ENCODE results near the gene PRF1.
A peak's percentile ranks its signal among the peaks of the same experiment; 100 is the strongest.
"Not testable (repeated sequence)": the region's sequence is repeated elsewhere in the genome, so short reads cannot be mapped to it uniquely, and the experiment has no call there.

The PRF1 gene

DNA sequence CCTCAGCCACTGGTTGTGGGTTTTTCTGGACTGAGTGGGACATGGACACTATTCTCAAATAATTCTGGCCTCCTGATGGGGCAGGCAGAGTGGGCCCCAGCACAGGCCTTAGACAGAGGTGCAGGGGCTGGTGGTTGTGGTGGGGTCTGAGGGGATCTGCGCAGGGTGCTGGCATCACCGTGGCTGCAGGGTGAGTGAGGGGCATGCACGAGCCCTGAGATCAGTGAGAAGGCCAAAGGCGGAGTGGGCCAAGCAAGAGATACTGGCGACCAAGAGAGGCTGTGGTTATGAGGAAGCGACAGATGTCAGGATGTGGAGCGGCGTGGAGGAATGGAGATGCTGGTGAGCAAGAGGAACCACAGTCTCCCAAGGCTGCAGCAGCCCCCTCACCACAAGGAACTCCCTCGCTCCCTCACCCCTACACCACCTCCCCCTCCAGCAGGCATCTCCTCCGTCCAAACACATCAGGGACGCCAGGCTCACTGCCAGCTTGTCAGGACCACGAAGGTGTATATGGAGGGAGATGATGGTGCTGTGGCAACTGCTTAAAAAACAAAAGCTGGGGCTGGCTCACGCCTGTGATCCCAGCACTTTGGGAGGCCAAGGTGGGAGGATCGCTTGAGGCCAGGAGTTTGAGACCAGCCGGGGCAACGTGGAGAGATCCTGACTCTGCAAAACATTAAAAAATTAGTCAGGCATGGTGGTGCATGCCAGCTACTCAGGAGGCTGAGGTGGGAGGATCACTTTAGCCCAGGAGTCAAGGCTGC, 9.6 kb downstream of the PRF1 start:
- no peak for DNase-seq

DNA sequence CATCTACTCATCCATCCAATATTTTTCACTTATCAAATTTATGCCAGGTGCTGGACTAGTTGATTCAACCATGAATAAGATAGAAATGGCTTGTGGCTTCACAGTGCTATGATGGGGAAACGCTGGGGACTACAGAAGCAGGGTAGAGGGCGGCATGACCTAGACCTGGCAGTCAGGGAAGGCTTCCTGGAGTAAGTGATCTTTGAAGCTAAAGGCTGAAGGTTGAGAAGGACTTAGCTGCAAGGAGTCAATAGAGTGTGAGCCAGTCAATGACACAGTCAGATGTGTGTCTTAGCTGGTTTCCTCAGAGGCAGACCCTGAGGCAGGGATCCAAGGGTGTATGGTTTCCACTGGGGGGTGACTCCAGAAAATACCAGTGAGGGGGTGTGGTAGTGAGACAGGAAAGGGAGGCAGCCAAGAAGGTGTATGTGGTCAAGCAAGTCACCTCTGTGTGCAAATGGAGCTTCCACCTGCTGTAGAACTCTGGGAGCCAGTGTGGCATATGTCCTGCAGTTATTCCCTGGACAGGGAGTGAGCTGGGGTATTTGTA, 10.3 kb downstream of the PRF1 start:
- DNase-seq: no peak

DNA sequence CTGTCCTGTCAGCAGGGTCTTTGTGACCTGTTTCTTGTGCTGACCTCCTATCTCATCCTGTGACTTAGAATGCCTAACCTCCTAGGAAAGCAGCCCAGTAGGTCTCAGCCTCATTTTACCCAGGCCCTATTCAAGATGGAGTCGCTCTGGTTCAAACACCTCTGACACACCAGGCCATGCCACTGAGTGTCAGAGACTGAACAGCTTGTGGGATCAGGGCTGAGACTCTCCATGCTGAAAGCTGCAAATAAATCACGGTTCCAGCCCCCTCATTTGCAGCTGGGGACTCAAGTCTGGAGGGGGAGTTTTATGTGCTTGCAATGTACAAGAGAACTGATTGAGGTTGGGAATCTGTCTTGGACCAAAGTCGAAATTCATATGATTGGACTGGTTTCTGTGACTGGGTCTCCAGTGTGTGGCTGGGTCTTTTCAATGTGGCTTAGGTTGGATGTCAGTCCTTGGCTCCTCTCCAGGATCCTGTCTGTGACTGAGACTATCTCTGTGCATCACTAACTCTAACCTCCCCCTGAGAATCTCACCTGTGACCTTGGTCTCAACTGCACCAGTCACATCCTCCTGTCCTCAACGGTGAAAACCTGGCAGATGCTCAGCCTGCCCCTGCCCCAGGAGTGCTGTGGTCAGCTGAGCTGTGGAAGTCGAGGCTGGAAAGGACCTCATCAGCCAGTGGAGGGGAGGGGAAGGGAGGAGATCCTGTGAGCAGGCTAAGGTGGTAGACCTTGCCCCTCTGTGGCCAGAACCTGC, 11.7 kb downstream of the PRF1 start:
- DNase-seq: no peak

DNA sequence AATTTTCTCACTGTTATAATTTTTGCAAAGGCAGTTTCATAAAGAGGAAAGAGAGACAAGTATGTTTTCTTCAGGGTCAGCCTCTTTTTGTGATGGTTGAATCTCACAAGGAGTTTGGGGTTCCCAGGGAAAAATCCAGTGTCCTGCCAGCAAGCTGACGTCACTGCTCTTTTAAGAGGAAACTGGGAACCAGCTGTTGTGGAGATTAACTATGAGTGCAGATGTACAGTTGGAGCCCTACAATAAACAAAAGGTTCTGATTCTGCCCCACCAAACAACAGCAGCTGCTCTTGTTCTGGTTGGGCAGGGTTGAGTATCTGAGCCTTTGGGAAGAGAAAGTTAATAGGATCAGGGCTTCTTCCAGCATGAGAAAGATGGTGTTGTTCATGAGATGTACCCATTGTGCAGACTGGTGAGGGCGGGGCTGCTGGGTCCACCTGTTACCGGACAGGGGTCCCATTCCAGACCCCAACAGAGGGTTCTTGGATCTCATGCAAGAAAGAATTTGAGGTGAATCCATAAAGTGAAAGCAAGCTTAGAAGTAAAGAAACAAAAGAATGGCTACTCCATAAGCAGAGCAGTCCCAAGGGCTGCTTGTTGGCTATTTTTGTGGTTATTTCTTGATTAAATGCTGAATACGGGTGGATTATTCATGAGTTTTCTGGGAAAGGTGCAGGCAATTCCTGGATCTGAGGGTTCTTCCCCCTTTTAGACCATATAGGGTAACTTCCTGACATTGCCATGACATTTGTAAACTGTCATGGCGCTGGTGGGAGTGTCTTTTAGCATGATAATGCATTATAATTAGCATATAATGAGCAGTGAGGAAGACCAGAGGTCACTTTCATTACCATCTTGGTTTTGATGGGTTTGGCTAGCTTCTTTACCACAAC, 12.5 kb downstream of the PRF1 start:
- DNase-seq: no peak

DNA sequence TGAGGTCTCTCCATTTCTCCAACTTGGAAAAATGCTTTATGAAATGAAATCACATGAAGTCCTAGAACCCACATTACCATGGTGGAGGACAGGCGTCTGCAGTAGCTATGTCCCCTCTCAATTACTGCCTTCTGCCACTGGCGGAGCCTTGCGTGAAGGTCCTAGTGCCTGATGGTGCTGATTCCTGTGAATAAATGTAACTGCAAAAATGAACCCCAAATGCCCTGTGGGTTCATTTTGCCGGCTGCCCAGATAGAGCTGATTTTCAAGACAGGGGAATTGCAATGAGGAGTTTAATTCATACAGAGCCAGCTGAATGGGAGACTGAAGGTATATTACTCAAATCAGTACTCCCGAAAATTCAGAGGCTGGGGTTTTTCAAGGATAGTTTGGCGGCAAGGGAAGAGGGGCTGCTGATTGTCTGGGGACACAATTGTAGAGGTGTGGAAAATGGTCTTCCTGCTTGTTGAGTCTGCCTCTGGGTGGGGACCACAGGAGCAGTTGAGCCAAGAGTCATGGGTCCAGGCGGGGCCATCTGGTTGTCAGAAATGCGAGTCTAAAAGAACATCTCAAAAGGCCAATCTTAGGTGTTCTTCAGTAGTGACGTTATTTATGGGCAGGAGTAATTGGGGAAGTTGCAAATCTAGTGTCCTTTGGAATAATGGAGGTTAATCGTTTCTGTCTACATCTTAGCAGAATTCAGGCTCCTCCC, 13.5 kb downstream of the PRF1 start:
- DNase-seq: no peak

DNA sequence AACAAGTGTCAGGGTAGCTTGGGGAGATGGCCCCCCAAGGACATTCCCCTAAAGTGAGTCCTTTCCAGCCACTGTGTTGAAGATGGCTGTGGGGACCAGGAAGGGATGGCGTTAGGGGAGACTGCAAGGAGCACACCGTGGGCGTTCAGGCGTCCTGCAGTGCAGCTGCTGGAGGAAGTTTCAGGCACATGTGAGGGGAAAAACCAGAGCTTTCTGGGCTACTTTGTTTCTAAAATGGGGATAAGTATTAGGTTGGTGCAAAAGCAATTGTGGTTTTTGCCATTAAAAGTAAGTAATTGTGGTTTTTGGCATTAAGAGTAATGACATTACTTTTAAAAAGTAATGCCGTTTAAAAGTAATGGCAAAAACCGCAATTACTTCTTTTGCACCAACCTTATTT, 14.3 kb downstream of the PRF1 start:
- DNase-seq: no peak

DNA sequence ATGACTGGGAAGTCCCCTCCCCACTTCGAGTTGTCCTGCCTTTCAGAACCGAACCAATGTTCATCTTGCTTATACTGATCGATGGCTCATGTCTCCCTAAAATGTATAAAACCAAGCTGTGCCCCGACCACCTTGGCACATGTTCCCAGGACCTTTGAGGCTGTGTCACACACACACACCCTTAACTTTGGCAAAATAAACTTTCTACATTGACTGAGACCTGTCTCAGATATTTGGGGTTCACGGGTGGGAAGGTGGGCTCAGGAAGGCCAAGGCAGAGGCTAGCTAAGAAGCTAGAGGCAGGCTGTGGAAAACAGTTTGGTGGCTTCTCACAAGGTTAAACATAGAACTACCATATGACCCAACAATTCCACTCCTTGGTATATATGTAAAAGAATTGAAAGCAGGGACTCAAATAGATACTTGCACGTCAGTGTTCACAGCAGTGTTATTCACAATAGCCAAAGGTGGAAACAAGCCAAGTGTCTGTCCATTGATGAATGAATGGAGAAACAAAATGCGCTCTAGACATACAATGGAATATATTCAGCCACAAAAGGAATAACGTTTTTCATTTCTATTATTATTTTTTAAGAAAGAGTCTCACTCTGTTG, 15.4 kb downstream of the PRF1 start:
- no peak for DNase-seq

DNA sequence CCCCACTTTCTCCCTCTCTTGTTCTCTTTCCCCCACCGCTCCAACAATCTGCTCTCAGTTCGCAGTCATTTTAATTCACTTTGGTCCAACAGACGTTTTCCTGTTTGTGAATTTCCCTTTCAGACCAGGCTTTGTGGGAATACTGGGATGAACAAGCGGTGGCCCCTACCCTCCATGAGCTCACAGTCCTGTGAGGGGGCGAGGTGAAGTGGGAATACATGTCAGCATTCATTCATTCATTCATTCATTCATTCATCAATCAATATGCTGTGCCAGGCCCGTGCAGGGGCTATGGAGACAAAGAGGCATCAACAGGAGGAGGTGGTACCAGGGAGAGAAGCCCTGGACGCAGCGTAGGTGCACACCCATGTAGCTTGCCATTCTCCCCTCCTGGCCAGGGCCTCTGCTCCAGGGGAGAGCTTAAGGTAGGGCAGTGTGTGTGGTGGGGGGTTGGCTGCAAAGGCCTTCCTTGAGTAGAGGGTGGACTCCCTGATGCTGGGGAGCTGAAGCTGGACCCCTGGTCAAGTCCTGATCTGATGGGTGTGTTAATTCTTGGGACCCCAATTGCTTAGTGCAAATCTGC, 16.1 kb downstream of the PRF1 start:
- DNase-seq: no peak

DNA sequence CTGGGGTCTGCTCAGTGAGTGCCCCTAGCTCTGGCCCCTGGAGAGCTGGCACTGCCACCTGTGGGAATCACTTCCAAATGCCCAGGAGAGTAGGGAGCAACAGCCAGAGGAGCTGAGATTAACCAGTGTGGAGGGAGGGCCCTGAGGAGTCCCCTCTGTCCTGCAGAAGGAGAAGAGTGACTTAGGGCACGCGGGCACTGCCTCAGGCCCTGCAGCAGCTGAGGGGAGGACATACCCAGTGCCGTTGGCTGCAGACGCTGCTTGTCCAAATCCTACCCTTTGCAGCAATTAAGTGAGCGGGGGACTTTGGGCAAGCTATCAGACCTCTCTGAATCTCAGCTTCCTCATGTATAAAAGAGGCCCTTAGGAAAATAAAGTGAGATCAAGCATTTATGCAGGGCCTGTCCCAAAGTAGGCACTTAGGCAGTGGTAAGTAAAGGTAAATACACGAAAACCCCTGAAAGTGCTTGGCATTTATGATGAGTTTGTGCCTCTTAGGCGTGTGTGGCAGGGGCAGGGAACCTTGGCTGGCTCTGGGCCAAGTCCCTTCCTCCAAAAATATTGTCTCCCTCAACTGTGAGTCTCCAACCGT, 16.9 kb downstream of the PRF1 start:
- DNase-seq: no peak

DNA sequence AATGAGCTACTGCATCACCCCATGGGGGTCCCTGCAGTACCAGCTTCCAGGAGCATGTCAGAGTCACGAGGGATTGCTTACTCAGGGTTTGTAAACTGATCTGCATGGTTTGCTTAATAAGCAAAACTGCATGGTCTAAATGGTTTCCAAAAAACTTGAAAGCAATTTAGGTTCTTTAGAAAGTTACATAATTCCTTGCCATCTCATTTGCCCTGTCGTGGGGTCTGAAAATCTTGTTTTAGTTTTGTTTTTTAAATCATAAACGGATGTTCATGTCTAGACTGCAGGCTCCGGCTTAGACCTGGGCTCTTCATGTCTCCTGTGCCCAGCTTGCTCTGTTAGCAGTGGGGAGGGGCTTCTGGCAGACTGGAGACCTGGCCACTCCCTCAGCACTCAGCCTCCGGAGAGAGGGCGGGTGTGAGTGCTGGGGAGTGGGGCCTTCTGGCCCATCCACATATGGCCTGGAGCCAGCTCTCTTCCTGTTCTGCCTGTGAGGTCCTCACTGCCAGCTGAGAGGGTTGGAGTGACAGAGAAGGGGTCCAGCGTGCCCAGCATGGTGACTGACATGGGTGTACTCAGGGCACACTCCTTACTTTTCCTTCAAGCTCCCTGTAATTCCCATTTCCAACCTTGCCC, 17.5 kb downstream of the PRF1 start:
- peak; percentile 93 for DNase-seq

DNA sequence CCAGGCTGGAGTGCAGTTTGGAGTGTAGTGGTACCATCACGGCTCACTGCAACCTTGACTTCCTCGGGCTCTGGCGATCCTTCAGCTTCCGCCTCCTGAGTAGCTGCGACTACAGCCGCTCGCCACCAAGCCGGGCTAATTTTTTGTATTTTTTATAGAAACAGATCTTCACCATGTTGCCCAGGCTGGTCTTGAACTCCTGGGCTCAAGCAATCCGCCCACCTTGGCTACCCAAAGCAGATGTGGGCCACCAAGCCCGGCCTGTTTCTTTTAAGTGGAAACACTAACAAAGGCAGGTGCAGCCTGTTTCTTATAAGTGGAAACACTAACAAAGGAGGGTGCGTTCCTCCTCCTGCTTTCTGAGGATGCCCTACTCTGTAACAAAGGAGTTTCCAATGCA, 18.2 kb downstream of the PRF1 start:
- DNase-seq: peak; percentile 19

DNA sequence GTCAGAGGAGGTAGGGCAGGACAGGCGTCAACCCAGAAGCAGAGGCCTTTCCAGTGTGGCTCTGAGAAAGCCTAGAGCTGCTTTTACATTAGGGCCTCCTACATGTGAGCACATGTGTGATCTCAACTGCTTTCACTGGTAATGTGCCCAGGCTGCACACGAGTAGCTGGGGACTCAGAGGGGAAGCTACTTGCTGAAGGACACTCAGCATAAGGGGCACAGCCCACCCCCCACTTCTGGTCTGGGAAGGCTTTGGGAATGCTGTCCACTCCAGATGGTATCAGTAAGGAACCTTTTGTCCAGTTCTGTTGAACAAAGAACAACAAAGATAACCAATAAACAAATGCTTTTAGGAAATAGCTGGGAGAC, 18.9 kb downstream of the PRF1 start:
- DNase-seq: no peak

DNA sequence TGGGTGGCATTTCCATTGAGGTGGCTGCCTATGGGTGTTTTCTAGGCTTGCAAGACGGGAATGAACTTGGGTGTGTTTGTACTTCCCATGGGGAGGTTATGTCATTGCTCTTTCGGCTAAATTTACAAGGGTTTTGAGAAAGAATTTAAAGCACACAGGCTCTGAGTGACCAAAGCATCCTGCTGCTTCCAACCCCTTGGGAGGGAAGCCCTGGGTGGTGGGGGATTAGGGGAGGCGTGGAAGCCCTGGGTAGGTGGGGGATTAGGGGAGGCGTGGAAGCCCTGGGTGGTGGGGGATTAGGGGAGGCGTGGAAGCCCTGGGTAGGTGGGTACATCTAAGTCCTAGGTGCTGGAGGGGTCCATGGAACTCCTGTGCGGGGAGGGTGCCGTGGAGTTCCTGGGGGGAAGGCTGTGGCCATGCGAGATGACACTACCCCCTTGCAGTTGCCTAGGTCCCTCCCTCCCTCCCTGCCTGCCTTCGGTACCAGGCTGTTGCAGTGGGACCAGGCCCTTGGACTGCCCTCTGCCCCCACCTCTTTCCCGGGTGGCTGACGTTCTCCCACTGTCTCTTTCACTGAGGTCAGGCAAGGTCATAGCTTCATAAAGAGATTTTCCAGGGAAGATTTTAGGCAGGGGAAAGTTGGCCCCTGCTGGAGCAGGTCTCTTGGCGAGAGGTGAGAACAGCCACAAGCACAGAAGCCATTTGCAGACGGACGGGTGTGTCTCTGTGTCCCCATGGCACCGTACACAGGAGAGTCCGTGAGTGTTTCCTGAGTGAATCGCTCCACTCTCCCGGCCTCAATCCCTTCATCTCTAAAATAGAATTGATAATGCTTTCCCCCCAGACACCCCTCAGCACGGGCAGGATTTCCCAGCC, 19.5 kb downstream of the PRF1 start:
- no peak for DNase-seq

DNA sequence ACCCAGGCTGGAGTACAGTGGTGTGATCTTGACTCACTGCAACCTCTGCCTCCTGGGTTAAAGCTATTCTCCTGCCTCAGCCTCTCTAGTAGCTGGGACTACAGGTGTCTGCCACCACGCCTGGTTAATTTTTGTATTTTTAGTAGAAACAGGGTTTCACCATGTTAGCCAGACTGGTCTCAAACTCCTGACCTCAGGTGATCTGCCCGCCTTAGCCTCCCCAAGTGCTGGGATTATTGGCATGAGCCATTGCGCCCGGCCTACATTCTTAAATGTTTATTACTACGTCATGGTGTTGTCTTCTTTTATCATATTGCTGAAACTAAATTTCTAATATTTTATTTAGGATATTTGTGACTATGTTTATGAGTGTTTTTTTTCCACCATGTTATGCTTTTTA, 21.4 kb downstream of the PRF1 start:
- not testable (repeated sequence) for DNase-seq

DNA sequence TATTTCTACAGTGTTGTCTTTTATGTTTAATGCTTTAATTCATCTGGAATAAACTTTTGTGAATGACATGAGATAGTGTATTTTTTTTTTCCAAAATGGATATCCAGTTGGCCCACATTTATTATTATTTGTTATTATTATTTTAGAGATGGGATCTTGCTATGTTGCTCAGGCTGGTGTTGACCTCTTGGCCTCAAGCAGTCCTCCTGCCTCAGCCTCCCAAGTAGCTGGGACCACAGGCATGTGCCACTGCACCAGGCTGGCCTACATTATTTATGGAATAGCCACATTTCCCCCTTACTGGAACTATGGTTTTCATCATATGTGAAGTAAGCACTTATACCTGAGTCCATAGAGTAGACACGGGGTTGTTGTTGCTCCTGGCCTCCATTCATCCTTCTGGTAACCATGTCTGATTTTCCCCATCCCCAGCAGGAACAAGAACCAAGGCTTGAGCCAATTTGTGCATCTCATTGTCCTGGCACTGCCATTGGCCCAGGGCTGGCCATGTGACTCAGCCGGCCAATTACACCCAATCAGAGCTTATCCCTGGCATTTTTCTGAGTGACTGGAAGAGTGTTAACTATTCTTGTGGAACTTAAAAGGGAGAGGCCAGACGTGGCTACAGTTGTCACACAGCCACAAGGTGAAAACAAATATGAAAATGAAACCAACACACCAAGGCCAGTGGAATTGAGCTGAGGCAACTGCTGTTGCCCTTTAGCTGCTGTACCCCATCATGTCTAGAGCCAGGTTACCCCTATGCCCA, 23.1 kb downstream of the PRF1 start:
- DNase-seq: no peak

DNA sequence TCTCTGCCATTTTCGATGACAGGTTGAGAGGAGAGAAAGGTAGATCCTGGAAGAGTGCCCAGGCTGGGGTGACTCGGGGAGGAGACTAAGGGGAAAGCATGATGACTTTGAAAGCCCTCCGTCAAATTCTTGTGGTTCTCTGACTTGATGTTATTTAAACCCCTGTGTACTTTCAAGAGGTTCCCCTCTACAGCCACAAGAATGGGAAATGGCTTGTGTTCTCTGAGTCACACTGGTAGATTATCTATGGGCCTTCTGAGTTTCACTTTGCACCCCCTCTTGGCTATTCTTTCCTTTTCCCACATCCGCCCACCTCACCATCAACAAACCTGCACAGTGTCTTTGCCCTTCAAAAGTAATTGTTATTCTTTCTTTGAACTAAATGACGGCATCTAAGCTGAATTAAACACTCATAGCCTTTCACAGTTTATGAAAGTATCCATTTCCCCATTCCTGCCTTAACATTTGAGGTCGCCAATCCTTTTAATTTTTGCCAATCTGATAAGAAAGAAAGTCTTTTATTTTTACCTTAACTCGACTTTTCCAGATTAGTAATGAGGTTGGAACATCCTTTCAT, 24.1 kb downstream of the PRF1 start:
- DNase-seq: no peak

DNA sequence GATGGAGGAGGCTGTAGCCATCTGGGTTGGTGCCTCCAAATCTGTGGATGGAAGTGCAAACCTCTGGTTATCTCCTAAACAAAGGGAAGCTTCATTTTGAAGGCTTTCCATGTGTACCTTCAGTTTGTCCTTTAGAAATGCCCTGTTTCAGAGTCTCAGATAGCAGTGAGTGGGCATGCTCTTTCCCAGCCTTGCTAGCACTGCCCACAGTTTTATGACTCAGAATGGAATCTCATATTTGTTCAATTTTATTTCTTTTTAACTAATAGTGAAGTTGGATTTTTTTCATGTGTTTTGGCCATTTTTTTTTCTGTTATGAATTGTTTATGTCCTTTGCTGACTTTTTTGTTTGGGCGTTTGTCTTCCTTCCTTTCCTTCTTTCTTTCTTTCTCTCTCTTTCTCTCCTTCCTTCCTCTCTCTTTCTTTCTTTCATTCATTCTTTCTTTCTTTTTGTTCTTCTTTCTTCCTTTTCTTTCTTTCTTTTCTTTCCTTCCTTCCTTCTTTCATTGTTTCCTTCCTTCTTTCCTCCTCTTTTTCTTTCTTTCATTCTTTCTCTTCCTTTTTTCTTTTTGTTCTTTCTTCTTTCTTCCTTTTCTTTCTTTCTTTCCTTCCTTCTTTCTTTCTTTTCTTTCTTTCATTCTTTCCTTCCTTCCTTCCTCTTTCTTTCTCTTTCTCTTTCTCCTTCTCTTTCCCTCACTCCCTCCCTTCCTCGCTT, 25.6 kb downstream of the PRF1 start:
- no peak for DNase-seq

Measured in NCI-H1092 (cell line).